Panc1 (cell line): ENCODE measurements around the gene ATP2A3. TPM values are rescaled to one million over a fixed set of nuclear protein-coding genes. Genes with fewer than 3 reads are reported as not detected.

Source experiments
- ATAC-seq: fragments of 200-7000 bp; cut with Tn5 transposase; 2 replicates; pipeline ENCODE4 v1.9.1; 2020; ENCODE audit warnings: mild to moderate bottlenecking, moderate library complexity
- BruUV-seq: library from RNA; stranded (reverse); fragments of 400-500 nt; replicated peaks from 2 replicates; lab custom pipeline; 2021; lab: Mats Ljungman, UMichigan
- CTCF ChIA-PET: fragments of 300-600 bp; sonication (Branson Sonifier 250); formaldehyde crosslinking; loops from one replicate; lab custom pipeline; 2022; ENCODE audit warnings: antibody characterized with exemption; lab: Charles Lee
- POLR2A ChIA-PET: fragments of 300-600 bp; sonication (Branson Sonifier 250); formaldehyde crosslinking; loops from one replicate; lab custom pipeline; 2022; ENCODE audit warnings: antibody characterized with exemption; lab: Charles Lee
- DNase-seq: peaks from one replicate; pipeline ENCODE4 v3.0.0-alpha.2; 2010; ENCODE audit warnings: low read depth, low spot score
- H3K27ac ChIP-seq: 2 replicates; pipeline ENCODE4 v1.5.1; 2011; ENCODE audit warnings: mild to moderate bottlenecking, low read length, inconsistent platforms
- H3K27me3 ChIP-seq: fragments of 200-500 bp; sonication (Bioruptor generic); 2 replicates; pipeline ENCODE4 v1.6.0; 2014; ENCODE audit warnings: low read length, inconsistent platforms; ENCODE audit not compliant: control insufficient read depth, insufficient read depth
- H3K36me3 ChIP-seq: fragments of 200-500 bp; sonication (Bioruptor generic); 2 replicates; pipeline ENCODE4 v1.5.1; 2014; ENCODE audit warnings: inconsistent platforms, mild to moderate bottlenecking, low read length, moderate library complexity; ENCODE audit not compliant: control insufficient read depth, insufficient read depth
- H3K4me1 ChIP-seq: 2 replicates; pipeline ENCODE4 v1.5.1; 2011; ENCODE audit warnings: inconsistent platforms, mild to moderate bottlenecking, low read length, moderate library complexity; ENCODE audit not compliant: control insufficient read depth, insufficient read depth
- H3K4me3 ChIP-seq, 2 experiments: 2 replicates each; pipeline ENCODE4 v1.5.1; 2011 to 2012; ENCODE audit warnings: low read depth in 2 of 2, low read length in 2 of 2, mild to moderate bottlenecking in 2 of 2, inconsistent platforms in 1 of 2, moderate library complexity in 1 of 2
- H3K9me3 ChIP-seq: fragments of 200-500 bp; sonication (Bioruptor generic); 2 replicates; pipeline ENCODE4 v1.5.1; 2014; ENCODE audit warnings: low read depth, mild to moderate bottlenecking, inconsistent platforms, low read length, moderate library complexity; ENCODE audit not compliant: control insufficient read depth, insufficient read depth
- POLR2AphosphoS5 ChIP-seq: IDR thresholded peaks from 2 replicates; pipeline ENCODE4 v1.6.1; 2012; ENCODE audit warnings: mild to moderate bottlenecking, low read depth, low read length, moderate library complexity
- SIN3A ChIP-seq: IDR thresholded peaks from 2 replicates; pipeline ENCODE4 v1.6.1; 2012; ENCODE audit warnings: low read depth, mild to moderate bottlenecking, low read length, moderate library complexity, borderline replicate concordance; ENCODE audit not compliant: insufficient read depth
- TCF7L2 ChIP-seq: IDR thresholded peaks from 2 replicates; pipeline ENCODE4 v1.6.1; 2011; ENCODE audit warnings: mild to moderate bottlenecking, low read depth, low read length, inconsistent platforms
- in situ Hi-C: cut with HindIII; loops from 2 replicates; pipeline ENCODE4 v1.10.0; 2016; ENCODE audit warnings: low sequenced_read_pairs, low pct_unique_long_range_greater_than_20kb
- intact Hi-C: fragments of 100-400 bp; cut with micrococcal nuclease; formaldehyde crosslinking; loops from one replicate; pipeline ENCODE4 v1.10.0; 2022; ENCODE audit not compliant: unreplicated experiment
- total RNA-seq: library from RNA; stranded (reverse); gene quantifications from one replicate; pipeline ENCODE4 v1.2.1, GENCODE V29; 2021; ENCODE audit not compliant: unreplicated experiment
- TF ChIP-seq, protein P1 (sequence below), 2 experiments: IDR thresholded peaks; 2 replicates each; pipeline ENCODE4 v1.6.1; 2011 to 2012; ENCODE audit warnings: low read depth in 2 of 2, control low read depth in 1 of 2, low read length in 1 of 2, mild to moderate bottlenecking in 1 of 2, moderate library complexity in 1 of 2; ENCODE audit not compliant: insufficient read depth in 1 of 2
- TF ChIP-seq, protein P2 (sequence below): fragments of 450-650 bp; IDR thresholded peaks from 2 replicates; pipeline ENCODE4 v1.5.1; 2017; ENCODE audit warnings: mild to moderate bottlenecking

ATP2A3 gene
- total RNA-seq, 1 experiment from 2014 or later, result 29.7 TPM

DNA sequence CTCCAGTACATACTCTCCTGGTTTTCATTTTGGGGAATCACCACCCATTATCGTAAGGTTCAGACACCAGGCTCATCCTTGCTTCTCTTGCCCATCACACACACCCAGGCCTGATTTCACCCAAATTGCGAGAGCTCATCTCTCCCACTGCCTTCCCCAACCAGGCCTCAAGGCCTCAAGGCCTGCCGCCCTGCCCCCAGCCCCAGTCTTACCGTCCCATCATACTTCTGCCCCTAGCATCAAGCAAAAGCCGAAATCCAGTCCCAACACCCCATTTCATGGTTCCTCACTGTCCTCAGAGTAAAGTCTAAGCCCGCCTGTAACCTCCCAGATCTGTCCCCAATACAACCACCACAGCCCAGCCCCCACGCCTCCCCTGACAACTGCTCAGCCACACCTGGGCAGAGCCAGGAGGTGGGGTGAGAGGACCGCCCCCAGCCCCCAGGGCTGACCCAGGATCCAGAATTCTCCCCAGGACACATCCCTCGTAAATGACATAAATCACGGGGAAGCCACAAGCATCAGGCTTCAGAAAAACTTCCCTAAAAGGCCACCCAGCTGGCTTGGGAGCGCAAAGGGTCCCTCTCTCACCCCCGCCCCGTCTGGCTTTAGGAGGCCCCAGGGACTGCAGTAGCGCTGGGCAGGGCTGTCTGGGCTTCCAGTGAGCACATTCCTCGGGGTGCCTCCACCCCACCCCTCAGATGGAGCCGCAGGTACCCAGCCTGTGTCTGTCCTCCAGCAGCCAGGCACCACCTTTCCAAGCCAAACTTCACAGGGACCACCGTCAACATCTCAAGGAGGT is 38.4 kb downstream of the ATP2A3 start:
- in situ Hi-C loops, result no loop called here

DNA sequence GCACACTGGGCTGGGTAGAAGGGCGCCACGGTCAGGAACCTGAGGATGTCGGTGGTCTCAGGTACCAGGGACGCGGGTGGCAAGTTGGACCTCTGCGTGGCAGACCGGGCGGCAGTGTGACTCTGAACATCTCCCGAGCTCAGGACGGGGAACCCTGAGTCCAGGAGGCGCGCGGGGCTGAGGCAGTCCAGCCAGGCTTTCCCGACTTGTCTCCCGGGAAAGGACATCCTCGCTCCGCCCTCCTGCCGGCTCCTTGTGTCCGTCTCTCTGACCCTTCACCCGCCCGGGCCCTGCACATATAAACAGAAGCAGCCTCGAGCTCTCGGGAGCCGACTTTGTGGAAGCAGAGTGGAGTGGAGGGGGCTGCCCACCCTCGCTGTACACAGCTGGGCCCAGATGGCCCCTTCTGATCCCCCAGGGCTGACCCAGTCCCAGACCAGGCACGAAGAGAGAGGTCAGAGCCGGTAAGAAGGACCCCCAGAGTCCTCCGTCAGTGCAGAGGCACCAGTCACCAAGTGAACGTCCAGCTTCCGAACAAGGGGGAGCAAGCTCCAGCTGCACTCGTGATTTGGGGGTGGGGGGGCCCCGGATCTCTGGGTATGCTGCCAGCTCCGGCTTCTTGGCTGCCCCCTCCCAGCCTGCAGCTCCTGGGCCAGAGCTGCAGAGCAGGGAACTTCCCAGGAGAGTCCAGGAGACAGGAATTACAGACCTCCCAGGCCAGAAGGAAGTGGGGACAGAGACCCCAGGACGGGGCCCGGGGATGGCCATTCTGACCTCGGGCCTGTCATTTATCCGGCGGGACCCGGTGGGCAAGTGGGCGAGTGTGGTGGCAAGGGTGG is 39.5 kb downstream of the ATP2A3 start:
- Histone ChIP-seq H3K27ac (no peak overlapping the region), H3K27me3 (no peaks in the 10 kb centered on the region), H3K36me3 (no peaks in the 10 kb centered on the region), H3K4me3 (no peak overlapping the region), H3K9me3 (no peaks in the 10 kb centered on the region), H3K4me1 (no peaks in the 10 kb centered on the region)
- BruUV-seq, result no TSS peak
- TF ChIP-seq TCF7L2 (no peak), POLR2AphosphoS5 (no peak), SIN3A (no peak)
- TF ChIP-seq, protein P1, sequence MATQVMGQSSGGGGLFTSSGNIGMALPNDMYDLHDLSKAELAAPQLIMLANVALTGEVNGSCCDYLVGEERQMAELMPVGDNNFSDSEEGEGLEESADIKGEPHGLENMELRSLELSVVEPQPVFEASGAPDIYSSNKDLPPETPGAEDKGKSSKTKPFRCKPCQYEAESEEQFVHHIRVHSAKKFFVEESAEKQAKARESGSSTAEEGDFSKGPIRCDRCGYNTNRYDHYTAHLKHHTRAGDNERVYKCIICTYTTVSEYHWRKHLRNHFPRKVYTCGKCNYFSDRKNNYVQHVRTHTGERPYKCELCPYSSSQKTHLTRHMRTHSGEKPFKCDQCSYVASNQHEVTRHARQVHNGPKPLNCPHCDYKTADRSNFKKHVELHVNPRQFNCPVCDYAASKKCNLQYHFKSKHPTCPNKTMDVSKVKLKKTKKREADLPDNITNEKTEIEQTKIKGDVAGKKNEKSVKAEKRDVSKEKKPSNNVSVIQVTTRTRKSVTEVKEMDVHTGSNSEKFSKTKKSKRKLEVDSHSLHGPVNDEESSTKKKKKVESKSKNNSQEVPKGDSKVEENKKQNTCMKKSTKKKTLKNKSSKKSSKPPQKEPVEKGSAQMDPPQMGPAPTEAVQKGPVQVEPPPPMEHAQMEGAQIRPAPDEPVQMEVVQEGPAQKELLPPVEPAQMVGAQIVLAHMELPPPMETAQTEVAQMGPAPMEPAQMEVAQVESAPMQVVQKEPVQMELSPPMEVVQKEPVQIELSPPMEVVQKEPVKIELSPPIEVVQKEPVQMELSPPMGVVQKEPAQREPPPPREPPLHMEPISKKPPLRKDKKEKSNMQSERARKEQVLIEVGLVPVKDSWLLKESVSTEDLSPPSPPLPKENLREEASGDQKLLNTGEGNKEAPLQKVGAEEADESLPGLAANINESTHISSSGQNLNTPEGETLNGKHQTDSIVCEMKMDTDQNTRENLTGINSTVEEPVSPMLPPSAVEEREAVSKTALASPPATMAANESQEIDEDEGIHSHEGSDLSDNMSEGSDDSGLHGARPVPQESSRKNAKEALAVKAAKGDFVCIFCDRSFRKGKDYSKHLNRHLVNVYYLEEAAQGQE (IDR thresholded peaks at IDR 0.05; ENCODE audit: insufficient read depth in 1 of 2, low read depth in 2 of 2, low read length in 1 of 2), result no peak
- TF ChIP-seq, protein P2, sequence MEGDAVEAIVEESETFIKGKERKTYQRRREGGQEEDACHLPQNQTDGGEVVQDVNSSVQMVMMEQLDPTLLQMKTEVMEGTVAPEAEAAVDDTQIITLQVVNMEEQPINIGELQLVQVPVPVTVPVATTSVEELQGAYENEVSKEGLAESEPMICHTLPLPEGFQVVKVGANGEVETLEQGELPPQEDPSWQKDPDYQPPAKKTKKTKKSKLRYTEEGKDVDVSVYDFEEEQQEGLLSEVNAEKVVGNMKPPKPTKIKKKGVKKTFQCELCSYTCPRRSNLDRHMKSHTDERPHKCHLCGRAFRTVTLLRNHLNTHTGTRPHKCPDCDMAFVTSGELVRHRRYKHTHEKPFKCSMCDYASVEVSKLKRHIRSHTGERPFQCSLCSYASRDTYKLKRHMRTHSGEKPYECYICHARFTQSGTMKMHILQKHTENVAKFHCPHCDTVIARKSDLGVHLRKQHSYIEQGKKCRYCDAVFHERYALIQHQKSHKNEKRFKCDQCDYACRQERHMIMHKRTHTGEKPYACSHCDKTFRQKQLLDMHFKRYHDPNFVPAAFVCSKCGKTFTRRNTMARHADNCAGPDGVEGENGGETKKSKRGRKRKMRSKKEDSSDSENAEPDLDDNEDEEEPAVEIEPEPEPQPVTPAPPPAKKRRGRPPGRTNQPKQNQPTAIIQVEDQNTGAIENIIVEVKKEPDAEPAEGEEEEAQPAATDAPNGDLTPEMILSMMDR, result no peak
- CTCF ChIA-PET, result interaction anchor here (0.5 kb wide), 1 partner anchor 9 kb away, joined by 4 read pairs; no protein-coding TSS in a partner anchor
- in situ Hi-C loops, result no loop called here
- DNase-seq (no peak), ATAC-seq (no peak)
- intact Hi-C loops, result no loop called here
- POLR2A ChIA-PET, result no interaction called here

More for the DNA sequence above, 38.4 kb downstream of the ATP2A3 start:
- TF ChIP-seq, protein P2, result no peak
- TF ChIP-seq, protein P1 (IDR thresholded peaks at IDR 0.05; ENCODE audit: insufficient read depth in 1 of 2, low read depth in 2 of 2, low read length in 1 of 2), result no peak
- no peak for TF ChIP-seq TCF7L2
- no peak for TF ChIP-seq SIN3A
- no peak for TF ChIP-seq POLR2AphosphoS5
- Histone ChIP-seq H3K27ac (no peak overlapping the region), H3K27me3 (no peaks in the 10 kb centered on the region), H3K4me1 (no peaks in the 10 kb centered on the region), H3K36me3 (no peaks in the 10 kb centered on the region), H3K9me3 (no peaks in the 10 kb centered on the region), H3K4me3 (no peak overlapping the region)
- ChIA-PET POLR2A (no interaction called here), CTCF (interaction anchor here (0.7 kb wide), 1 partner anchor 188 kb away, joined by 3 read pairs; no protein-coding TSS in a partner anchor)
- intact Hi-C loops, result no loop called here
- no TSS peak for BruUV-seq
- DNase-seq (no peak), ATAC-seq (no peak)
